GM21717 (cell line): ENCODE measurements around the gene UQCRC2.
"Not testable (repeated sequence)": the region's sequence is repeated elsewhere in the genome, so short reads cannot be mapped to it uniquely, and the experiment has no call there.

ENCODE experiments used
- ATAC-seq: cut with Tn5 transposase; IDR thresholded peaks from one replicate; pipeline ENCODE4 v1.9.1; 2021; ENCODE audit warnings: mild to moderate bottlenecking, moderate library complexity; ENCODE audit not compliant: unreplicated experiment

The UQCRC2 gene

DNA sequence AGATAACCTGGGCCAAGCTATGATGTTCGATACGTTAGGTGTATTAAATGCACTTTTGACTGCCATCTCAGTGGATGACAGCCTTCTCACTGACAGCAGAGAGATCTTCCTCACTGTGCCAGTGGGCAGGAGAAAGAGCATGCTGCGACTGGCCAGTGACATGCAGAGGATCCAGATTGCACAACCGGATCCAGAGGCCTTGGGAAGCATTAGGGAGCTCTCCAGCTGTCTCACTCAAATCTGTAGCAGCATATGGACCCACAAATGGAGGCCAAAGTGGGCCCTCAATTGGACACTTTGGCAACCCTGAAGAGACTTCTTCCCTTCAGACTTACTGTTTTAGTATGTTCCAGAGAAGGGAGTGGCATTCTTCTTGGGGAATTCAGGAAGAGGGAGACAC, 26.9 kb downstream of the UQCRC2 start:
- ATAC-seq = no peak

DNA sequence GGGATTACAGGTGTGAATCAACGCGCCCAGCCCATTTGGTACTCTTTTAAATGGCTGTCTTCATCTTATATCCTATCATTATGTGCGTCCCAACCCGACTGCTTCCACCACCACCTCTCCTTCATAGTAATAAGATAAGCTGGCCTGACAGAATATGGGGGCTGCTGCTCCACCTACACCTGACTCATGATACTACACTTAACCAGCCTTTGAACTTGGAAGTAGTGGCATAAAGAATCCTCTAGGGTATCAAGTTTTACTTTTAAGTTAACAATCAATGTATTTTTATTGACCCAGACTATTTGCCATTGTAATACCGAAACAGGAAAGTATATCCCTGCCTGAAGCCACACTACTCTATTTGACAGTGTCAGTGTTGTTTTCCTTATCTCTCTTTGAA, 28.9 kb downstream of the UQCRC2 start:
- no peak for ATAC-seq

DNA sequence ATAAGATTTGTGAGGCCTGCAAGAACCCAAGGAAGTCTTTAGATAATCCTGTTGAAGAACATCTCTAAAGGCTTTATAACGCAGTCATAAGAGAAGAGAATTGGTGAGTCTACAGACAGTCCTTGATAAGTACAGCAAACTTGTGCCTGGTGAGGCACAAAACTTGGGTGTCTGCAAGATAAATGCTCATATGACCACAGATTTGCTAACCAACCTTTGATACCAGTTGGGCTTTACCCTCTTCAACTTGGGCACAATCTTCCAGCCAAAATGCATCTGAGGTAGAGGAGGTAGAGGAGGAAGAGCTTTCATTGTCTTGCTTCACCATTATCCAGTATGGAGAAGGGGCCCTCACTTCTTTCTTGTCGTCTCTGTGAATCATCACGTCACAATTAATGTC, 30.9 kb downstream of the UQCRC2 start:
- ATAC-seq = no peak

DNA sequence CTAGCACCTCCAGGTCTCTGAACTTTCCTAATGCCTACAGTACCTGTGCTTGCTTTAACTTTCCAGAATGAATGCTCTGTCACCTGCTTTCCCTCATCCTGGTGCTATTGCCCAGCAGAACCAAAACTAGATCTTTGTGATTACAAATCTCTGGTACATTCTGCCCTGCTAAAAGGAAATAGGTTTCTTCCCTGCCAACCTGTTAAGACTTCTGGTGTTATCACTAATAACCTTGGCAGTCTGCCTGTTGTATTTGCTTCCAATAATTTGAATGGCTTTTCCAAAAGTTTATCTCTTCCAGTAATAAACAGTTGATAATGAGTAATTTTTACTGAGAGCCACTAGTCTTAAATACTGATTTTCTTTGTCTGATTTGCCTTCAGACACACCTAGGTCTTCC, 32.4 kb downstream of the UQCRC2 start:
- no peak for ATAC-seq

DNA sequence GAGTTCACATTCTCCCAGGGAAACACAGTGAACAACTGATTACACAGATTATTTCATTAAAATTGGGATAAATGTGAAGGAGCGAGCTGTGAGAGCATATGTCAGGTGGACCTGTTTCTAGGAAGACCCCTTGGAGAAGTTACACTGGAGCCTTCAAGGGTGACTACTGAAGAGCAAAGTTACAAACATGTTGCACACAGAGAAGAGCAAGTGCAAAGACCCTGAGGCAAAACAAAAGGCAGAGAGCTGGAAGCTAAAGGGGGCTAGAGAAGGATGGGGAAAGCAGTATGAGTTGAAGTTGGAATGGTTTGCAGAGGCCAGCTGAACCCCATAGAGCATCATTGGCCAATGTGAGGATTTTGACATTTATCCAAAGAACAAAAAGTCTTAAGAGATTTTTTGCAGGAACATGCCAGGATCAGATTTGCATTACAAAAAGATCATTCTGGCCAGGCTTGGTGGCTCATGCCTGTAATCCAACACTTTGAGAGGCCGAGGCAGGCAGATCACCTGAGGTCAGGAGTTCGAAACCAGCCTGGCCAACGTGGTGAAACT, 33.6 kb downstream of the UQCRC2 start:
- no peak for ATAC-seq

DNA sequence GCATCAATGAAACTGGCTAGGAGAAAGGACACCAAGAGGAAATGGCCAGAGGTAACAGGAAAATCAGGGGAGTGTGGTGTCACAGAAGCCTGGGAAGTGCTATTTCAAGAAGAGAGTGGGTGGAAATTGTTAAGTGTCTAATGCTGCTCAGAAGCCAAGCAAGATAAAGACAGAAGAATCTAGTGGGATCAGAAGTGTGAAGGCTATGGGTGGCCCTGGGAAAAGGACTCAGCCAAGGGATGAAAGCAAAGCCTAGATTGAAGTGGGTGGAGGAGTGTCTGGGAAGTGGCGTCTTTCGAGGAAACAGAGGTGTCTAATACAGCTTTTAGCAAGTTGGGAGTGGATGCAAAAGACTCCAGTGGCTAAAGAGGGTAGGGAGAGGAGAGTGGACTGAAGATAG, 34.3 kb downstream of the UQCRC2 start:
- no peak for ATAC-seq

DNA sequence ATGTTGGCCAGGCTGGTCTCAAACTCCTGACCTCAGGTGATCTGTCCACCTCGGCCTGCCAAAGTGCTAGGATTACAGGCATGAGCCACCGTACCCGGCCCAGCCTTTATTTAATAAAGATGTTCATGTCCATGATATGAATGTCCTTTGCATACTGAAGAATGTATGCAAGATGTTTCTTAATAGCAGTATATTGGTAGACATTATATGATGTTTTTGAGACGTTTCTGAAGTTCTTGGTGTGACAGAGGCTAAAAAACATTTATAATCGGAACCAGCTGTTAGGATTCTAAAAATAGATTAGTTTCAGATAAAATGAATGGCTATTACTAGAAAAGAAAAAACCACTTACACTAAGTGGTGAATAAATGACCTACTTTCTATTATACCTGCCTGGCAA, 36.0 kb downstream of the UQCRC2 start:
- ATAC-seq = no peak

DNA sequence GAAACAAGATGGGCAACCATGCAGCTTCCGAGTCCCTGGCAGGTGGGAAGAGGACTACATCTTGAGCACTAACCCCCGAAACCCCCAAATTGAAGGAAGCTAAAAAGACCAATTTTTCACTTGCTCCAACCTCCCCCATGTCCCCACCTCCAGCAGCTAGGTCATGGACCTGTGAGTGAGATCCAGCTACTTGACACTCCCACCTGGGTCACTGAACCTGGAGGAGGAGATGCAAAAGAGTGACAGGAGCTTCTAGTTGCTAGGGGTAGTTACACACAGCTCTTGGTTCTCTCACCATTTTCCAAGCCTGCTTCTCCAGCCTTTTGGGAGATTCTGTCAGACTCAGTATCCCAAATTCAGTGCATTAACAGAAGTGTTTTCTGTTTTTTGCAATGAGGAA, 36.6 kb downstream of the UQCRC2 start:
- ATAC-seq = no peak

DNA sequence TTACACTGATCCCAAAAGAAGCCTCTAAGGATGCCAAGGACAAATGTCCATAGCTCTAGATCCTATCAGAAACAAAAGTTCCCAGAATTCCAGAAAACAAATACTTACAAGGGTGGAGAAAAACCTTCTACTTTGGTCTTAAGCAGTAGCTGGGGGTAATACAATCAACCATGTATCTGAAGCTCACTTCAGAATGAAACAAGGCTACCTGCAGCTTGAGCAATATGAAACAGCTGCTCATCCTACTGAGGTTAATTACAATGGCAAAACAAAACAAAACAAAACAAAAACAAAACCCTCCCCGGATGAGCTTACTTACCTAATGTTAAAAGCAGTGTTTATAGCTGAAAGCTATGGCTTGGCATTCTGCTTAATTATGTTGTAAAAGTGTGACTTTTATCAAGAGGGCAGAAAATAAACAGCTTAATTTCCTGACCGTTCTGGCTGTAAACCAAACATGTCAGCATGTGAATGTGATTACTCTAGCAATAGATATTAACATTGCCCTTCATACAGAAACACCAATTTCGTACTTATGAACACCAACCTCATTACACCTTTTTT, 37.3 kb downstream of the UQCRC2 start:
- ATAC-seq = no peak

DNA sequence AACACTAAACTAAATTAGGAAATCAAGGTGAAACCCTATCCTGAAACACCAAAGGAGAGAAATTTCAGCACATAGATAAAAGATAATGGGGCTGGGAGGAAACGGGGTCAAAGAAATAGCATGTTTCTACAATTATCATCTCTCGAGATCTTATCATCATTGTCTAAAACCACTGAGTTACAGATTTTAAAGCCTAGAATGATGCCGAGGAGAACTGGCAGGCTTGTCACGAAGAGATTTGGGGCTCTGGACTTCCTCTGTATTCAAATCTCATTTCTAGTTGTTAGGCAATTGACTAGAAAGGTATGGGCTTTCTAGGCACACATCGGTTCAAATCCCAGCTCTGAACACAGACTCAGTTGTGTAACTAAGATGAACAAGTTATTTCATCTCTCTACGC, 38.5 kb downstream of the UQCRC2 start:
- no peak for ATAC-seq

DNA sequence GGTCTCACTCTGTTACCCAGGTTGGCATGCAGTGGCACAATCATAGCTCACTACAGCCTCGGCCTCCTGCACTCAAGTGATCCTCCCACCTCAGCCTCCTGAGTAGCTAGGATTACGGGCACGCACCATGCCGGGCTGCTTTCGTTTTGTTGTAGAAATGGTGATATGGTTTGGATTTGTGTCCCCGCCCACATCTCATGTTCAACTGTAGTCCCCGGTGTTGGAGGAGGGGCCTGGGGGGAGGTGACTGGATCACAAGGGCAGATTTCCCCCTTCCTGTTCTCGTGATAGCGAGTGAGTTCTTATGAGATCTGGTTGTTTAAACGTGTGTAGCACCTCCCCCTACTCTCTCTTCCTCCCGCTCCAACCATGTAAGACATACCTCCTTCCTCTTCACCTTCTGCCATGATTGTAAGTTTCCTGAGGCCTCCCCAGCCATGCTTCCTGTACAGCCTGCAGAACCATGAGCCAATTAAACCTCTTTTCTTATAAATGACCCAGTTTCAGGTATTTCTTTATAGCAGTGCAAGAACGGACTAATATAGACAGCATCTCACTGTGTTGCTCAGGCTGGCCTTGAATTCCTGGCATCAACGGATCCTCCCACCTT, 41.8 kb downstream of the UQCRC2 start:
- ATAC-seq = no peak

DNA sequence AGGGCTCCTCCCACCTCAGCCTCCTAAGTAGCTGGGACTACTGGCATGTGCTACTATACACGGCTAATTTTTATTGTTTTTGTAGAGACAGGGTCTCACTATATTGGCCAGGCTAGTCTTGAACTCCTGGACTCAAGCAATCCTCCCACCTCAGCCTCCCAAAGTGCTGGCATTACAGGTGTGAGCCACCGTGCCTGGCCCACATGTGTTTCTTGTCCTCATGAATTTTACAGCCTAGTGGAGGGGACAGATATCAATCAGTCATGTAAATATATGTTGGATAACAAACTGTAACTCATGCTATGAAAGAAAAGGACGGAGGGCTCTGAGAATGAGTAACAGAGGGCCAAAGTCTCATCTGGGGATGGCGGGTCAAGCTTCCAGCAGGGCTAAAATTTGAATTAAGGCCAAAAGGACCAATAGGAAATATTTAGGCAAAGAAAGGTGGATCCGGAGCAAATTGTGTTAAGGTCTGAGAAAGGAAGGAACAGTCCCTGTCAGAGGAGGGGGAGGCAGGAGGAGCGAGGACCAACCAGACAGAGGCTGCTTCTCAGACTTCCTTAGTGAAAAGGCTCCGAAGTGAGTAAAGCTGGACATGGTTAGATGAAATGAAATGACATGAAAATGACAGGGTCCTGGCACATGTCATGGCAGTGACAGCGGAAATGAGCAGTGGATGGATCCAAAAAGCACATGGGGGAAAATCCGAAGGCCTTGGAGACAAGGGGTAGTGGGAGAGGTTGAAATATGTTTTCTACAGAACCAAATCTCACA, 43.9 kb downstream of the UQCRC2 start:
- ATAC-seq = no peak

DNA sequence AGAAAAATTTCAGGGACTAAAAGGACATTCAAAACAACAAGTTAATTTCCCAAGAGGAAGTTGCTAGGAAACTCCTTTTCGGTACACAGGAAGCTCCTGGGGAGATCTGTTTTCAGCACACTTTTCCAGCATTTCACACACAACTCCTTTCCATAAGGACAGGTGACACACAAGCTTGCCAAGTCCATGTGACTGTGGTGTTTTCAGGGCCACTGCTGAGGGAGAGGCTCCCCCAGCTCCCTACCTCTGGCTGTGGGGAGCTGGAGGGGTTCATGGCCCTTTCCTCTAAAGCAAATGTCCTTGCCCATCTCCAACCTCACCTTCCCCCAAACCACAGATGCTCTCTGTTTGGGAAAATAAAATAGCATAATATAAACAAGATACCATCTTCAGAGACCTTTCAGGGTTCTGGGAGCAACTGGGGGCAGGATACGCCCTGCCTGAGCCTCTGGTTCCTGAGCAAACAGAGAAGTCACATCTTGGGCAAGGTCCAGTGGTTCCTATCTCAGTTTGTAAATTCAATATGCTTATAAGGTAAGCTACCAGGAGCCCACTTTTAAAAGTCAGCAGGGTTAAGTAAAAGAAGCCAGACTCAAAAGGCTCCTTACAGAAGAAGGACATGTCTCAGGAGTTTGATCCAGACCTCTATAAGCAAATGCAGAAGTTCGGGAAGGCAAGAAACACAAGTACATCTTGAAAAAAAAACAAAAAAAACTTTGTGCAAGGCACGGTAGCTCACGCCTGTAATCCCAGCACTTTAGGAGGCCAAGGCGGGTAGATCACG, 44.7 kb downstream of the UQCRC2 start:
- no peak for ATAC-seq

DNA sequence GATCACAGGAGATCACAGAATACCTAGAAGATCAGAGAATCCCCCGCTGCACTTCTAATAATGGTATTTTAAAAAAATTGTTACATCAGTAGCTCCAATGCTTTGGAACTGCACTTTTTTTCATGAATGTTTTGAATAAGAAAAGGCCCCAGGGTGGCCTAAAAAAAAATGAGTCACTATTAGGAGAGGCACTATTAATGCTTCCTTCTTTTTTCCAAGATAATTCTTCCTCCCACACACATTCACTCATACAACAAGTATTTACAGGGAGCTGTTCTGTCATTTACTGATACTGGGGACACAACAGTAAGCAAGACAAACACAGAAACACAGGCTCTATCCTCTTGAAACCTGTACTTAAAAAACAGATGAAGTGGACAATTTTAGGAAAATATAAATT, 48.4 kb downstream of the UQCRC2 start:
- ATAC-seq = no peak

DNA sequence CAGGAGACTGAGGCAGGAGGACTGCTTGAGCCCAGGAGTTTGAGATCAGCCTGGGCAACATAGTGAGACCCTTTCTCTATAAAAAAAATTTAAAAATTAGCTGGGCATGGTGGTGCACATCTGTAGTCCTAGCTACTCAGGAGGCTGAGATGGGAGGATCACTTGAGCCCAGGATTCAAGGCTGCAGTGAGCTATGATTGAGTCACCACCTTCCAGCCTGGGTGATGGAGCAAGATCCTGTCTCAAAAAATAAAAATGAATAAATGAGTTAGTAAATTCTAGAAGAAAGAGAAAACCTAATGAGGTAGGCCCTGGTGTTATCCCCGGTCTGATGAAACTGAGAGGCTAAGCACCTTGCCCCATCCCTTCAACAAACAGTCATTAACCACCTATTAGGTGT, 48.9 kb downstream of the UQCRC2 start:
- not testable (repeated sequence) for ATAC-seq

DNA sequence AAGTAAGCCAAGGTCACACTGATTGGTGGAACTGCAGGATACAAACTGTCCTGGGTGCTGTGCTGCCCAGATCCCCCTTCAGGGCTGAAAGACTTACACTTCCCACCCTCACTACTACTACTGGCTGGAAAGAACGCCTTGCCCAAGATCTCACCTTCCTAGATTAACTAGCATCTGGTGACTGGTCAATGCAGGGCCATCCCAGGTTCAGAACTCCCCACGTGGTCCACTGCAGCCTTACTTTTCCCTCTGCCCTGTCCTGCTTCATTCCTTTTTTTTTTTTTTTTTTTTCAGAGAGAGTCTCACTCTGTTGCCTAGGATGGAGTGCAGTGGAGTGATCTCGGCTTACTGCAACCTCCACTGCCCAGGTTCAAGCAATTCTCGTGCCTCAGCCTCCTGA, 50.0 kb downstream of the UQCRC2 start:
- no peak for ATAC-seq

DNA sequence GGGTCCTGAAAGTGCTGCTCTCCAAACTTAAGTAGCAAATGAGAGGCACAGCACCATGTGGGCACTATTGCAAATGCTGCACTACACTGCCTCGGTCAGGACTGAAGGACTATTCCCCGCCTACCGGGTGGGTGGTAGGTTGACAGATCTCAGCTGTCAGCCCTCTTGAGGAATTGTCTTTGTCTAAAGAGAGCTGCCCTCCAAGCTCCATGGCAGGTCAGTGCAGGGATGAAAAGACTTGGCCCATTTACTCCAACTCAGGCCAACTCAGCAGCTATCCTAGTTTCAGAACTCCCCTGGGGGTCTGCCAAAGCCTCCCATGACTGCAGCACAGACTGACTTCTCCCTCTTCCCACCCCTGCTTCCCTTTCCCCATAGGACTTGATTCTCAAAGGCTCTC, 51.2 kb downstream of the UQCRC2 start:
- no peak for ATAC-seq

DNA sequence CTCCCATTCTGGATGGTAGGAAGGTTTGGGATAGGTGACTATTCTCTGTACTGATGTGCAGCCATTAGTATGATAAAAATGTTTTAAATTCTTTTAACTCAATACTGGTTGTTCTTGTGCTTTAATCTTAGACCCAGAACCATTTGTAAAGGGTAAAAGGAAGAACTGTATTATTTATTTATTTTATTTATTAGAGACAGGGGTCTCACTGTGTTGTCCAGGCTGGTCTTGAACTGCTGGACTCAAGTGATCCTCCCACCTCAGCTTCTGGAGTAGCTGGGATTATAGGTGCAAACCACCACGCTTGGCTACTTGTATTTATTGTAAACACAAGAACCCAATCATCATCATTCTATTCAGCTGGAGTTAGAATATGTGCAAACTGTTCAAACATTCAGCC, 52.6 kb downstream of the UQCRC2 start:
- no peak for ATAC-seq

DNA sequence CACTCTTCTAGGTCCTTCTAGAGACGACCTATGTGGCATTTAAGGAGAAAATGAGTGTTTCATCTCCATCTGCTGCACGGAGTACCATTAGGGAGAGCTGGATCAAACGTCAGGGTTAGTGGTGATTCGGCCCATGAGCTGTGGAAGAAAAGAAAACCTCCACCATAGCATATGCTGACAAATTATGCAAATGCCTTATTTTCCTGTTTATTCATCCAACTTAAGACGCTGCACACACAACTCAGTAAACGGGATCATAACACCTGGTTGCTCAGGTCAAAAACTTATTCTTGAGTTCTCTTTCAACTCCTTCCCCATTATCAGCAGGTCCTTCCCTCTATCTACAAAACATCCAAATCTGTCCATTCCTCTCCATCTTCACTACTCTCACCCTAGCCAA, 53.5 kb downstream of the UQCRC2 start:
- ATAC-seq = no peak

DNA sequence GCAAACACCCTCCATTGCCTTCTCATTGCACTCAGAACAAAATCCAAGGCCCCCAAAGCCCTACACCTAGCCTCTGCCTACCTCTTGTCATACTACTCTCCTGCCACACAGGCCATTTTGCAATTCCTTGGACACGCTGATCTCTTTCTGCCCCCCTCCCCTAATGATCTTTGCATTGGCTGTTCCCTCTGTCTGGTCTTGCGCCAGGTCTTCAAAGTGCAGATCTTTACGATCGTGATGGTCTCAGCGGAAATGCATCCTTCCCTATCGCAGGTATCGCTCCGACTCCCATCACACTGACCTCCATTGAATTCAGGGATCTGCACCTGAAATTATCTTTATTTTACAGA, 54.0 kb downstream of the UQCRC2 start:
- ATAC-seq = no peak

DNA sequence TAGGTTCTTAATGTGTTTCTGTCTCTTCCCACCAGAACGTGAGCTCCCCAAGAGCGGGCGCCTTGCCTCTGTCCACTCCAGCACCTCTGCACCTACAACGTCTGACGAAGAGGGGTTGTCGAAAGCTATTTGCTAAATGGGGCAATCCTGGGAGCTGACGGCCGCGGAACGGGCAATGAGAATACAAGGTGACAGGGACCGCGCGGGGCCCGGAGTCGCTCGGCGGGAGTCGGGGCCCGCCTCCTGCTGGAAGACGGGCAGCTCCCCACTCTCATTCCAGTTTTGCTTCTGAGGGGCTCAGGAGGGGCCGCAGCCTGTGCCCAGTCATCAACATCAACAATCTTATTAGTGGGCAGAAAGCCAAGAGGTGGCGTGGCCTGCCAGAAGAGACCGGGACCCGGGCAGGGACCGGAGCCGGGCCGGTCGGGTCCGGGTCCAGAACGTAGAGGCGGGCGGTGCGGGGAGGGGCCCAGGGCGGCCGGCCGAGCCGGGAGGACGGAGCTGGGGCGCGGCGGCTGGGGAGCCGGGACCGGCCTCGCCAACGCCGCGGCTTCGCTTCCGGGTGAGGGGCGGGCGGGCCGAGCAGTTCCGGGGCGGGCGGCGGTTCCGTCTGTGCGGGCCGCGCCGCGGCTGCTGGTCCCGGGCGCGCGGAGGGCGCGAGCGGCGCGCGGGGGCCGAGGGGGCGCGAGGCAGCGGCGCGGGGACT, 54.5 kb downstream of the UQCRC2 start, which contains the start of gene MOSMO:
Gene MOSMO (plus strand): TSS at position 603 of the 706 bp plus-strand sequence. CDS start 191 bp downstream, outside the sequence.
- ATAC-seq = peak; percentile 61
